MM.1S (cell line): ENCODE measurements around the gene SLC43A3.

Source experiments
- DNase-seq: peaks from one replicate; pipeline ENCODE4 v3.0.0-alpha.2; 2015
- H2AFZ ChIP-seq: fragments of 300-600 bp; sonication (generic); 2 replicates; pipeline ENCODE4 v1.6.0; 2016; ENCODE audit warnings: antibody characterized with exemption, low read length
- H3F3A ChIP-seq: fragments of 300-600 bp; sonication (generic); 2 replicates; pipeline ENCODE4 v1.6.1; 2016; ENCODE audit warnings: mild to moderate bottlenecking, antibody characterized with exemption, low read length, moderate library complexity, mixed read lengths; ENCODE audit not compliant: insufficient read depth
- H3K27ac ChIP-seq: fragments of 300-600 bp; sonication (generic); 2 replicates; pipeline ENCODE4 v1.5.1; 2016; ENCODE audit warnings: mild to moderate bottlenecking, low read length
- H3K27me3 ChIP-seq: fragments of 300-600 bp; sonication (generic); replicated peaks from 2 replicates; pipeline ENCODE4 v1.6.0; 2016; ENCODE audit warnings: low read length; ENCODE audit not compliant: insufficient read depth
- H3K36me3 ChIP-seq: fragments of 300-600 bp; sonication (generic); replicated peaks from 2 replicates; pipeline ENCODE4 v1.6.1; 2016; ENCODE audit warnings: mild to moderate bottlenecking, low read length, mixed read lengths; ENCODE audit not compliant: insufficient read depth
- H3K4me1 ChIP-seq: fragments of 300-600 bp; sonication (generic); 2 replicates; pipeline ENCODE4 v1.6.1; 2016; ENCODE audit warnings: low read length, mixed read lengths
- H3K4me2 ChIP-seq: fragments of 300-600 bp; sonication (generic); 2 replicates; pipeline ENCODE4 v1.6.0; 2016; ENCODE audit warnings: low read depth, low read length
- H3K4me3 ChIP-seq: fragments of 300-600 bp; sonication (generic); 2 replicates; pipeline ENCODE4 v1.5.1; 2016; ENCODE audit warnings: low read length, mixed read lengths
- H3K79me2 ChIP-seq: fragments of 300-600 bp; sonication (generic); 2 replicates; pipeline ENCODE4 v1.6.1; 2016; ENCODE audit warnings: mixed run types, low read length, mixed read lengths
- H3K9ac ChIP-seq: fragments of 300-600 bp; sonication (generic); 2 replicates; pipeline ENCODE4 v1.6.1; 2016; ENCODE audit warnings: low read length, mixed read lengths
- H3K9me2 ChIP-seq: fragments of 300-600 bp; sonication (generic); replicated peaks from 2 replicates; pipeline ENCODE4 v1.6.1; 2016; ENCODE audit warnings: mild to moderate bottlenecking, low read length, mixed read lengths; ENCODE audit not compliant: insufficient read depth
- H3K9me3 ChIP-seq: fragments of 300-600 bp; sonication (generic); replicated peaks from 2 replicates; pipeline ENCODE4 v1.6.1; 2016; ENCODE audit warnings: mild to moderate bottlenecking, low read length, mixed read lengths; ENCODE audit not compliant: insufficient read depth
- H4K20me1 ChIP-seq: fragments of 300-600 bp; sonication (generic); 2 replicates; pipeline ENCODE4 v1.6.1; 2016; ENCODE audit warnings: mild to moderate bottlenecking, low read length, moderate library complexity, mixed read lengths; ENCODE audit not compliant: insufficient read depth
- CTCF ChIP-seq: fragments of 300-600 bp; sonication (generic); IDR thresholded peaks from 2 replicates; pipeline ENCODE4 v1.5.1; 2016; ENCODE audit warnings: antibody characterized with exemption, low read length, mixed read lengths
- EZH2 ChIP-seq: fragments of 300-600 bp; sonication (generic); optimal IDR thresholded peaks from 2 replicates; pipeline ENCODE3; 2017; ENCODE audit warnings: low read depth, mild to moderate bottlenecking, antibody characterized with exemption, low read length, mixed read lengths
- EZH2phosphoT487 ChIP-seq: fragments of 300-600 bp; sonication (generic); IDR thresholded peaks from 2 replicates; pipeline ENCODE4 v1.6.1; 2018; ENCODE audit warnings: antibody characterized with exemption, low read length

SLC43A3 gene

GRCh38 chr11:57432714-57433163 lies 5.8 kb upstream of the SLC43A3 start:
- Histone ChIP-seq H3K9me3 (no peaks in the 10 kb centered on the region), H3K4me2 (no peak overlapping the region), H3K4me1 (no peaks in the 10 kb centered on the region), H3F3A (no peaks in the 10 kb centered on the region), H3K36me3 (no peaks in the 10 kb centered on the region), H3K9ac (no peak overlapping the region), H3K27me3 (no peaks in the 10 kb centered on the region), H3K79me2 (no peaks in the 10 kb centered on the region), H2AFZ (no peak overlapping the region), H4K20me1 (no peaks in the 10 kb centered on the region), H3K4me3 (no peak overlapping the region), H3K27ac (no peak overlapping the region), H3K9me2 (no peaks in the 10 kb centered on the region)
- TF ChIP-seq CTCF (no peak), EZH2 (no peak), EZH2phosphoT487 (no peak)
- no peak for DNase-seq

- DNase-seq, result no peak
- TF ChIP-seq EZH2phosphoT487, result no peak
- no peak for TF ChIP-seq EZH2
- no peaks in the 10 kb centered on the region for H3K9me3 ChIP-seq
- H4K20me1 ChIP-seq, result no peaks in the 10 kb centered on the region
- H3K79me2 ChIP-seq, result no peaks in the 10 kb centered on the region
- no peak overlapping the region for H3K4me3 ChIP-seq
- H3K4me2 ChIP-seq, result no peak overlapping the region
- no peak overlapping the region for H3K27ac ChIP-seq
- H3K36me3 ChIP-seq, result no peaks in the 10 kb centered on the region
- no peak overlapping the region for H2AFZ ChIP-seq
- no peaks in the 10 kb centered on the region for H3K4me1 ChIP-seq
- no peaks in the 10 kb centered on the region for H3K9me2 ChIP-seq
- no peaks in the 10 kb centered on the region for H3K27me3 ChIP-seq
- H3K9ac ChIP-seq, result no peak overlapping the region
- H3F3A ChIP-seq, result no peaks in the 10 kb centered on the region
Observed at GRCh38 chr11:57432149-57432561, 5.2 kb upstream of the SLC43A3 start.

- Histone ChIP-seq H3K79me2 (no peaks in the 10 kb centered on the region), H3K27ac (no peak overlapping the region), H3K9ac (no peak overlapping the region), H3F3A (no peaks in the 10 kb centered on the region), H3K36me3 (no peaks in the 10 kb centered on the region), H3K4me1 (peaks cover 2% of the 10 kb centered on the region; the same call in 1 of the 2 replicates), H3K9me2 (no peaks in the 10 kb centered on the region), H3K4me2 (no peak overlapping the region), H4K20me1 (no peaks in the 10 kb centered on the region), H3K4me3 (no peak overlapping the region), H3K27me3 (no peaks in the 10 kb centered on the region), H2AFZ (no peak overlapping the region), H3K9me3 (no peaks in the 10 kb centered on the region)
- no peak for DNase-seq
- no peak for TF ChIP-seq CTCF
Observed at GRCh38 chr11:57430952-57431351, 4.0 kb upstream of the SLC43A3 start.

GRCh38 chr11:57429946-57430345 lies 3.0 kb upstream of the SLC43A3 start:
- Histone ChIP-seq H3F3A (peaks cover 3% of the 10 kb centered on the region; the same call in 1 of the 2 replicates), H3K9me2 (no peaks in the 10 kb centered on the region), H3K4me2 (no peak overlapping the region), H3K27ac (no peak overlapping the region), H3K9ac (no peak overlapping the region), H3K36me3 (no peaks in the 10 kb centered on the region), H3K9me3 (no peaks in the 10 kb centered on the region), H4K20me1 (no peaks in the 10 kb centered on the region), H3K79me2 (no peaks in the 10 kb centered on the region), H3K27me3 (no peaks in the 10 kb centered on the region), H3K4me1 (peaks cover 13% of the 10 kb centered on the region), H3K4me3 (no peak overlapping the region), H2AFZ (no peak overlapping the region)
- TF ChIP-seq EZH2 (no peak), CTCF (no peak), EZH2phosphoT487 (no peak)
- DNase-seq, result no peak
